Measurements from ENCODE around the gene C20orf204.
"Not testable (repeated sequence)": the region's sequence is repeated elsewhere in the genome, so short reads cannot be mapped to it uniquely, and the experiment has no call there.

Gene C20orf204

DNA sequence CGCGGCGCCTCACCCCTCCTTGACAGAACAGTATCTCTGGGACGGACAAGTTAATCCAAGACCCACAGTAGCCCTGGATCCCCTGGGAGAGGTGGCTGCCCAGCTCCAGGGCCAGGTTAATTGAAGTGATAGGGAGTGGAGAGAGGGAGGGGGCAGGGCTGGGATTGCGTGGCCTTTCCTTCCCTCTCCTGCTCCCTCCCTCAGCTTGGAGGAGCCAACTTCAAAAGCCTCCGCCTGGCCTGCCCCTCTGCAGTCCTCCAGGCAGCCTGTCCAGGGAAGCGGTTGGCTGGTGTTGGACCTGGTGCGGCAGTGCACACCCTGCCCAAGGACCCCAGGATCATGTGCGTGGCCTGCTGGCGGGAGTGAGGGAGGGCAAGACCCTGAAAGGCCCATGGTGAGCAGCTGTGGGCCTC is at the start of gene C20orf204:
TSS of gene C20orf204 (plus strand) at position 250 of the 413 bp plus-strand sequence. CDS start at position 392, 142 bp downstream.
- no peak for DNase-seq

GRCh38 chr20:64000906-64001305 is 35.1 kb upstream of the C20orf204 start:
- no peak for DNase-seq

- no peak for DNase-seq
Observed at GRCh38 chr20:64001607-64002011, 34.4 kb upstream of the C20orf204 start.

DNA sequence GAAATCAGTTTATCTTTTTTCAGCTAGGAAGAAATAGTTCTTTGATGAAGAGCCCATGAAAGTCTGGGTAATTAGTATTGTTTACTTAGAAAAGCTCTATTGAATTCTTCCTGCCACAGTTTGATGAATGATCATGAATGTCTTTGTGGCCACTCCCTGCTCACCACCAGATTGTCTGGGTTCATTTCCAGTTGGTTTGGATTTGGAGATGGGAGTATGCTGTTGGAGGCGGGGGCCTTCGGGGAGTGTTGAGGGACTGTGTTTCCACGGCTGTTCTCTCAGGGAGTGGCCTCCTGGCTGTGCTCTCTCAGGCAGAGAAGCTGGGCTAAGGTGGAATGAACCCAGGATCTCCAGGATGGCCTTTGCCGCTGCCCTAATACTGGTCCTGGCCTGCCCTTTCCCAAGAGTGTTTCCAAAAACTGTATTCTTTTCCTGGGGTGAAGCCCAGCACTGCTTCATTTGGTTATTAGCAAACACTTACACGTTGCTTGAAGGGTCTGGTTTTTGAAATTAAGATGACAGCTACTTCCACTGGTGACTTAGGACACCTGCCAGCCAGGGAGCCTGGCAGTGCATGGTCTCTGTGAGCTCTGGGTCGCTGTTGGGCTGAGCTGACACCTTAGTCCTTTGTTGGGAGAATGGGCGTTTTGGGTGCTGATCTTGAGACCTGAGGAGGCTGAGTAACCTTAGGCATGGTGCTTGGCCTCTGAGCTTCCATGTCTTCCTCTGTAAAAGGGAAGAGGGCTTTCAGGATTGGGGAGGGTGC is 31.8 kb upstream of the C20orf204 start:
- DNase-seq, result no peak

GRCh38 chr20:64005394-64005793 is 30.6 kb upstream of the C20orf204 start:
- no peak for DNase-seq

- no peak for DNase-seq
Observed at GRCh38 chr20:64006490-64006889, 29.5 kb upstream of the C20orf204 start.

GRCh38 chr20:64006902-64007301 is 29.1 kb upstream of the C20orf204 start:
- DNase-seq, result no peak

GRCh38 chr20:64009811-64010387 is 26.1 kb upstream of the C20orf204 start:
- DNase-seq, result no peak

- DNase-seq, result no peak
Observed at GRCh38 chr20:64010711-64011237, 25.2 kb upstream of the C20orf204 start.

- no peak for DNase-seq
Observed at GRCh38 chr20:64011366-64011779, 24.6 kb upstream of the C20orf204 start.

- DNase-seq, result not testable (repeated sequence)
Observed at GRCh38 chr20:64012385-64013154, 23.4 kb upstream of the C20orf204 start.

DNA sequence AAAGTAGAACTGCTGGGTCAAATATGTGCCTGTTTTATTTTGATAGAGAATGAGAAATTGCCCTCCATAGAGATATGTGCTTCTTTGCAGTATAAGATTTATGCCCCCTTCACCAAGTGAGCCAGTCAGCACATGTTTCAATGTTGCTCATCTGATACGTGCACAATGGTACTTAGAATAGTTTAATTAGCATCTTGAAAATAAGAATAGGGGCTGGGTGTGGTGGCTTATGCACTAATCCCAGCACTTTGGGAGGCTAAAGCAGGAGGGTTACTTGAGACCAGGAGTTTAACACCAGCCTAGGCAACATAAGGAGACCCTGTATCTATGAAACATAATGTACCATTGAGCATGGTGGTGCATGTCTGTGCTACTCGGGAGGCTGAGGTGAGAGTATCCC is 20.3 kb upstream of the C20orf204 start:
- DNase-seq, result no peak

- no peak for DNase-seq
Observed at GRCh38 chr20:64021124-64021975, 14.6 kb upstream of the C20orf204 start.

DNA sequence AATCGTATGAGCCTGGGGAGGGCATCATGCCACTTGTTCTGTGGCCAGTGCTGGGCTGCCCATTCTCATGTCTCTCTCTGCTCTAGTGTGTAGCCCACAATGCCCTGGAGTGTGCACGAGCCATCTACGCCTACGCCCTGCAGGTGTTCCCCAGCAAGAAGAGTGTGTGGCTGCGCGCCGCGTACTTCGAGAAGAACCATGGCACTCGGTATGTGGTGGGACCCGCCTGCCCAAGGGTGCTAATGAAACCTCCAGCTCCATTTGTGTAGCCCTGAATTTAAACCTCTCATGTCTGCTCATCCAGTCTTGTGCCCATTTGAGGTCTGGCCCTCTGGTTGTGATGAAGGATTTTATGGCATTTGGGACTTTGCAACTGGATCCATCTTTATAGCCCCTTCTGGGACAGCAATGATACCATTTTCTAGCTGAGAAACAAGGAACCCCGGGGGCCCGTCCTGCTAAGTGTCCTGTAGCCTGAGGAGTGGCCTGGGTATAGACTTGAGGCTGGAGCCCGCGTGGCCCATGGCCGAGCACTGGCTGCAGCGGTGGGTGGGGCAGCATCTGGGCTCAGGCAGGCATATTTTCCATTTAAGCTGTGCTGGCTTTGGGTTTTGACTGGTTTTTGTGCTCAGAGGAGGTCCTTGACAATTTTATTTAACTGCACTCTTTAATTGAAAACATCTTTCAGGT is 13.2 kb upstream of the C20orf204 start:
- DNase-seq, result no peak

GRCh38 chr20:64023361-64024140 is 12.4 kb upstream of the C20orf204 start:
- DNase-seq, result no peak

- DNase-seq, result no peak
Observed at GRCh38 chr20:64024141-64024990, 11.6 kb upstream of the C20orf204 start.

DNA sequence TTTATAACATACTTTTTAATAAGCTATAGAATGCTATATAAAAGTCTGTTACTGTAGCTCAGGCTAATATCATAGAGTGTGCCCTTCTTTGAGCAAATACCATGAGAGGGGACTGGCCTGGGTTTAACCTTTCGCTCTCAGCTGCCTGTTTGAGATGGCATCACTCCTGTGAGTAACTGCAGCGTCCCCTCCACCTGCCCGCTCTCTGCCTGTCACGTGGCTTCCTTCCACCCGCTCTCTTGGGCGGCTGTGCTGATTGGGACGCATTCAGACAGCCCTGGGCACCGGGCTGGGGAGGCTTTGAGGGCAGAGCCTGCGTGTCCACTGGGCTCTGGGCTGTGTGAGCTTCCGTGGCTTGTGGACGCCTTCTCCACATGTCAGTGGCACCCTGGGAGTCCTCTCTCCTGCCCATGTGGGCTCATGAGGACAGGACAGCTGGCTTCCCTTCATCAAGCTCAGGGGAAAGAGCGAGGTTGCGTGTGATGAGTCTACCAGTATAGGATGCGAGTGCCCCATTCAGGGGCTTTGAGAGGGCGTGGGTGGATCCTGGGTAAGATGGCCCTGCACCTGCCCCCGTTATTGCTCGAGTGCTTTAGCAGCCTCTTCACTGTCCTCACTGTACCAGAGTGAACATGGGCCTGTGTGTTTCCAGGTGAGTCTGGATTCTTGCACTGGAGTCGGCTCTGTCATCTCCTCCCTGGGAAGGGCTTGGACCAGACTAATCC is 10.7 kb upstream of the C20orf204 start:
- no peak for DNase-seq

DNA sequence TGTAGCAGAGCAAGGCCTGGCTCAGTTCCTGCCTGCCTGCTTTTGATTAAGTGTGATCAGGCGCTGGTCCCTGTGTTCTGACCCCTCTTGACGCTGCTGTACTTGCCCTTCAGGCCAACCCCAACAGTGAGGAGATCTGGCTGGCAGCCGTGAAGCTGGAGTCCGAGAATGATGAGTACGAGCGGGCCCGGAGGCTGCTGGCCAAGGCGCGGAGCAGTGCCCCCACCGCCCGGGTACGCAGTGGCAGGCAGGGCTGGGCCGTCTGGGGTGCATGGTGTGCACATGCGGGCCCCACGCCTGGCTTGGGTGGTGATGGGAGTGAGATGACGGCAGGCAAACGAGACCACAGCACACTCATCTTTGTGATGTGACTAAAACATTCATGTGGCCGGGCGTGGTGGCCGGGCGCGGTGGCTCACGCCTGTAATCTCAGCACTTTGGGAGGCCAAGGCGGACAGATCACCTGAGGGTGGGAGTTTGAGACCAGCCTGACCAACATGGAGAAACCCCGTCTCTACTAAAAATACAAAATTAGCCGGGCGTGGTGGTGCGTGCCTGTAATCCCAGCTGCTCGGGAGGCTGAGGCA is 10.1 kb upstream of the C20orf204 start:
- DNase-seq, result no peak
